SU-DHL-6 (cell line): Measurements from ENCODE around the gene GRM8.

Source experiments
- H2AFZ ChIP-seq: fragments of 200-600 bp; sonication (generic); 2 replicates; pipeline ENCODE4 v1.6.1; 2014; ENCODE audit warnings: low read depth, mild to moderate bottlenecking, moderate library complexity, mixed read lengths, antibody characterized with exemption, low read length; ENCODE audit not compliant: severe bottlenecking
- H3F3A ChIP-seq: fragments of 200-600 bp; shearing (Covaris generic); 2 replicates; pipeline ENCODE4 v1.6.0; 2016; ENCODE audit warnings: antibody characterized with exemption, mild to moderate bottlenecking; ENCODE audit not compliant: insufficient read depth
- H3K27ac ChIP-seq: fragments of 200-600 bp; sonication (generic); 2 replicates; pipeline ENCODE4 v1.5.1; 2016; ENCODE audit warnings: low read depth, mild to moderate bottlenecking, low read length, moderate library complexity, mixed read lengths
- H3K27me3 ChIP-seq: fragments of 200-600 bp; sonication (generic), shearing (Covaris generic); 2 replicates; pipeline ENCODE4 v1.6.0; 2014; ENCODE audit warnings: mild to moderate bottlenecking, low read length
- H3K36me3 ChIP-seq: fragments of 200-600 bp; sonication (generic); 2 replicates; pipeline ENCODE4 v1.6.1; 2014; ENCODE audit warnings: mild to moderate bottlenecking, low read length, mixed read lengths
- H3K4me2 ChIP-seq: fragments of 300-600, 200-600 bp; shearing (Covaris generic), sonication (generic); 2 replicates; pipeline ENCODE4 v1.6.0; 2014; ENCODE audit warnings: low read length, low read depth, mild to moderate bottlenecking; ENCODE audit not compliant: poor library complexity, severe bottlenecking
- H3K4me3 ChIP-seq: fragments of 200-600 bp; sonication (generic); 2 replicates; pipeline ENCODE4 v1.5.1; 2014; ENCODE audit warnings: antibody characterized with exemption, low read length, mild to moderate bottlenecking, mixed read lengths; ENCODE audit not compliant: insufficient read depth, poor library complexity, severe bottlenecking
- H3K79me2 ChIP-seq: fragments of 200-600 bp; sonication (generic); 2 replicates; pipeline ENCODE4 v1.6.1; 2014; ENCODE audit warnings: mild to moderate bottlenecking, low read length, moderate library complexity; ENCODE audit not compliant: insufficient read depth
- H3K9ac ChIP-seq: fragments of 200-600 bp; sonication (generic); 2 replicates; pipeline ENCODE4 v1.7.0; 2014; ENCODE audit warnings: mild to moderate bottlenecking, low read length
- H3K9me2 ChIP-seq: fragments of 200-600 bp; sonication (generic); replicated peaks from 2 replicates; pipeline ENCODE4 v1.6.1; 2014; ENCODE audit warnings: low read length; ENCODE audit not compliant: insufficient read depth
- H3K9me3 ChIP-seq: fragments of 200-600 bp; sonication (generic); 2 replicates; pipeline ENCODE4 v1.6.1; 2014; ENCODE audit warnings: low read length, mixed read lengths; ENCODE audit not compliant: insufficient read depth
- H4K20me1 ChIP-seq: fragments of 200-600 bp; sonication (generic); 2 replicates; pipeline ENCODE4 v1.6.1; 2014; ENCODE audit warnings: low read depth, mild to moderate bottlenecking, antibody characterized with exemption, low read length, moderate library complexity, mixed read lengths
- CTCF ChIP-seq: fragments of 200-600 bp; sonication (generic); IDR thresholded peaks from one replicate; pipeline ENCODE4 v1.5.1; 2017; ENCODE audit warnings: antibody characterized with exemption, mild to moderate bottlenecking, low read length, moderate library complexity; ENCODE audit not compliant: insufficient read depth, poor library complexity, severe bottlenecking
- EZH2phosphoT487 ChIP-seq: fragments of 200-600 bp; sonication (generic), shearing (Covaris generic); conservative IDR thresholded peaks from 2 replicates; pipeline ENCODE4 v1.6.1; 2018; ENCODE audit warnings: mild to moderate bottlenecking, antibody characterized with exemption, low read length, moderate library complexity, mixed read lengths

Gene GRM8

DNA sequence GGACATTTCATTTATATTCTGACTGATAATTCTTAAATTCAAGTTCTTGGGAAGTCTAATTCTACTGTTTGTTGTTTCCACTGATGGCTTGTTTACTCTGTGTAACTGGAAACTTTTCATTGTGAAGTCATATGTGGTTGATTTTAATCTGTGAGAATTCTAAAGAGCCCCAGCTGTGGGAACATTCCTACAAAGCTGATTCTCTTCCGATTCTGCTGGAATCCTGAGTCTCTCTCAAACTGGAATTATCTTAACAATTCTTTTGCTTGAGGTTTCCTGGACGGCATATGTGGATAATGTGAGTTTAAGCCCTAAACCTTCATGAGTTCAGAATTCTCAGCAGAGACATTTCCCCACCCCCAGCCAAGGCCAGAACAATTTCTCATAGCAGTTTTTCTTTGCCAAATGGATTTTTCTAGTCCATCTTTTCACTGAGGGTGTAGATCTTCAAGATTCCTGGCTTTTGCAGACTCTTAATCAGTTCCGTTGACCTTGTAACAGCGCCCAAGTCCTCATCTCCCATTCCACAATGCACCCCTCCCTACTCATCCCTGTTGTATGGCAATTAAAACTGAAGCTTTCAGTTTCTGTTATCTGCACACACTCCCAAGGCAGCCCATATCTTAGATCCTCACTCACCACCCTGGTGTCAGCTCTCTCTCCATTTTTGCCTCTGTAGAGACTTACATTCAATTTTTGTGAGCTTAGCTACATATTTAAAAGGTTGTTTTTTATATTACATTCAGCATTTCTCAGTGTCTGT, 37.6 kb downstream of the GRM8 start:
- Histone ChIP-seq H3K4me2 (no peak overlapping the region), H3K27me3 (no peaks in the 10 kb centered on the region), H3K9me3 (no peaks in the 10 kb centered on the region), H4K20me1 (no peaks in the 10 kb centered on the region), H3K4me3 (no peak overlapping the region), H3F3A (no peaks in the 10 kb centered on the region), H2AFZ (no peak overlapping the region), H3K9me2 (no peaks in the 10 kb centered on the region), H3K9ac (no peak overlapping the region), H3K79me2 (no peaks in the 10 kb centered on the region), H3K36me3 (no peaks in the 10 kb centered on the region), H3K27ac (no peak overlapping the region)
- TF ChIP-seq EZH2phosphoT487: no peak
- no peak for TF ChIP-seq CTCF

DNA sequence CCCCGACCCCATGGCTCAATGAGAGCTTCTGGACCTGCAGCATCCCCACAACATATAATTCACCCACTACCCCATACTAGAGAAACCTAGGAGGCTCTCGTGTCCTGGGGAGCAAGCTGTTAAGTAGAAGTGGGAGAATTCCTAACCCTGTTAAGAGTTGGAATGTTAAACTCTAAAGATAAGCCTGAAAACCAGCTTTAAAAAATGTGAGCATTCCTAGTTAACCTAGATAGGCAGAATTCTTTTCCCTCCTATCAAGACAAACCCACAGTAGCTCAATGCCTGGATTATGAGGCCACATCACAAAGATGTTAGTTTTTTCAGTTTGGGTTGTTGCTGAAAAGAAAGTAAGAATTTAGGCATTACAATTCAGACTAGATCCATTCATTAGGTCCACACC, 42.9 kb downstream of the GRM8 start:
- H3K4me2 ChIP-seq: no peak overlapping the region
- H4K20me1 ChIP-seq: no peaks in the 10 kb centered on the region
- H3K9me3 ChIP-seq: no peaks in the 10 kb centered on the region
- no peak for TF ChIP-seq EZH2phosphoT487
- no peak for TF ChIP-seq CTCF
- H2AFZ ChIP-seq: no peak overlapping the region
- H3K9ac ChIP-seq: no peak overlapping the region
- no peak overlapping the region for H3K27ac ChIP-seq
- H3K4me3 ChIP-seq: no peak overlapping the region
- H3K36me3 ChIP-seq: no peaks in the 10 kb centered on the region
- no peaks in the 10 kb centered on the region for H3K27me3 ChIP-seq
- H3K9me2 ChIP-seq: no peaks in the 10 kb centered on the region
- H3F3A ChIP-seq: no peaks in the 10 kb centered on the region
- H3K79me2 ChIP-seq: no peaks in the 10 kb centered on the region

DNA sequence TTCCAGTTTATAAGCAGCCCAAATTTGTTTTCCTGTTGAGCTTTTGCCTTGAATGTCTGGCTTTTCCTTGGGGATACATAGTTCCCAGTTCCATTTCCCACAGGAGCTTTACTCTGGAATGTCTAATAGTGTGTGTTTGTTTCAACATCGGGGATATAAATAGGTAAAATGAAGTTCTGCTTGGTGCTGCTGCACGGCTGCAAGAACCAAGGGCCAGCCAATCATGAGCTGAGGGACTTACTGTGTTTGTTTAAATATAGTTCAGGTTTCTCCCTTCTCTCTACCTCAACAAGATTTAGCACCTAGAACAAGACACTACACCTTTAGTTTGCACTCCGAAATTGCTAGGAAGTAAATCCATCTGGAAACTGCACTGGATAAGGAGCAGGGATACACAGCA, 43.9 kb downstream of the GRM8 start:
- Histone ChIP-seq H3F3A (no peaks in the 10 kb centered on the region), H3K9me3 (no peaks in the 10 kb centered on the region), H4K20me1 (no peaks in the 10 kb centered on the region), H3K9ac (no peak overlapping the region), H3K27me3 (no peaks in the 10 kb centered on the region), H3K4me3 (no peak overlapping the region), H3K36me3 (no peaks in the 10 kb centered on the region), H2AFZ (no peak overlapping the region), H3K4me2 (no peak overlapping the region), H3K27ac (no peak overlapping the region), H3K79me2 (no peaks in the 10 kb centered on the region), H3K9me2 (no peaks in the 10 kb centered on the region)
- no peak for TF ChIP-seq CTCF
- TF ChIP-seq EZH2phosphoT487: no peak
